ENCODE results near the gene ATP2B2. TPM values are rescaled to one million over a fixed set of nuclear protein-coding genes. Genes with fewer than 3 reads are reported as not detected.

ATP2B2 gene
- total and polyA plus RNA-seq, 2 of the 8 experiments (the other 6 are each of a cell fraction or from before 2014, with no cell fraction given), result 0.14 to 1.2 TPM

- no peak overlapping the region for H3K18ac ChIP-seq (ENCODE audit: extremely low read depth, low read length)
- H2BK20ac ChIP-seq (ENCODE audit: low read length), result no peak overlapping the region; the same call in 1 of the 2 replicates
- 0 out of 2 replicates have a peak overlapping the region, but pooled peaks have one; percentile 17 for H2BK12ac ChIP-seq (ENCODE audit: low read depth, low read length)
- H3K23me2 ChIP-seq (ENCODE audit: low read depth, low read length), result no peaks in the 10 kb centered on the region
- ChIA-PET CTCF (ENCODE audit: partially characterized antibody) (interaction anchor here (0.6 to 5.1 kb wide), 46 partner anchors 8 to 498 kb away, joined by 3 to 46 read pairs (median 4); no protein-coding TSS in a partner anchor), POLR2A (ENCODE audit: partially characterized antibody) (interaction anchor here (1.8 kb wide), 1 partner anchor 22 kb away, joined by 5 read pairs; no protein-coding TSS in a partner anchor)
- H3K4me2 ChIP-seq (ENCODE audit: insufficient read depth in 1 of 2, low read depth in 2 of 2, low read length in 2 of 2), result no peak overlapping the region
- no peaks in the 10 kb centered on the region for H3K36me3 ChIP-seq (ENCODE audit: control insufficient read depth in 2 of 4, insufficient read depth in 4 of 4, low read length in 3 of 4)
- H4K20me1 ChIP-seq (replicated peaks in 1 of 2; ENCODE audit: control insufficient read depth in 1 of 2, insufficient read depth in 2 of 2, low read length in 2 of 2), result no peaks in the 10 kb centered on the region
- WGBS, 2 experiments (ENCODE audit: extremely low coverage in 1 of 2, insufficient coverage in 1 of 2, insufficient read length in 1 of 2, insufficient replicate concordance in 2 of 2, low coverage in 1 of 2, low lambda C conversion rate in 2 of 2, missing lambda C conversion rate in 1 of 2), result 54% methylated on average over 9 of the region's 9 CpGs; no CpG with 5 or more reads in 1 of the 2 experiments
- H3K23ac ChIP-seq (ENCODE audit: insufficient read length), result no peak overlapping the region
- DNase-seq (ENCODE audit: low read depth in 1 of 2, low spot score in 2 of 2), result peak; percentile 33 to 85
- H3K4ac ChIP-seq (replicated peaks; ENCODE audit: insufficient read length, low read depth, low read length), result no peak overlapping the region
- no peak overlapping the region for H4K5ac ChIP-seq (ENCODE audit: insufficient read length, low read depth, low read length)
- H2BK15ac ChIP-seq (ENCODE audit: low read length), result no peak overlapping the region
- no peak overlapping the region for H2AK5ac ChIP-seq (ENCODE audit: low read depth, low read length)
- H3K27me3 ChIP-seq (replicated peaks in 1 of 4; ENCODE audit: control insufficient read depth in 3 of 4, extremely low read depth in 1 of 4, insufficient read depth in 3 of 4, low read length in 3 of 4), result no peaks in the 10 kb centered on the region
- H2BK5ac ChIP-seq (ENCODE audit: low read depth, low read length), result peak overlapping the region; percentile 44; the same call in 1 of the 2 replicates
- no peak overlapping the region; the same call in 1 of the 2 replicates for H2AFZ ChIP-seq (ENCODE audit: low read length)
- H3K4me3 ChIP-seq (ENCODE audit: extremely low read depth in 1 of 4, insufficient read depth in 2 of 4, low read depth in 3 of 4, low read length in 4 of 4), result no peak overlapping the region
- no peak for TF ChIP-seq HDAC2 (IDR thresholded peaks at IDR 0.05; ENCODE audit: borderline replicate concordance in 1 of 2, low read depth in 2 of 2, low read length in 2 of 2)
- peak in 2 of 3 experiments; percentile 87 to 90; a peak in 3 of 4 replicates for TF ChIP-seq CTCF (IDR thresholded peaks at IDR 0.05; ENCODE audit: control extremely low read depth in 1 of 3, insufficient read depth in 1 of 3, low read depth in 1 of 3, low read length in 3 of 3)
- TF ChIP-seq SIN3A (conservative IDR thresholded peaks at IDR 0.05 in 1 of 2, IDR thresholded peaks at IDR 0.05 in 1 of 2; ENCODE audit: low read depth in 1 of 2, low read length in 2 of 2), result 0 out of 4 replicates have a peak, but pooled peaks of 1 of the 2 experiments have one; percentile 33
- peak; percentile 90 to 91 for TF ChIP-seq RAD21 (IDR thresholded peaks at IDR 0.05 in 1 of 2, conservative IDR thresholded peaks at IDR 0.05 in 1 of 2; ENCODE audit: low read depth in 2 of 2, low read length in 2 of 2)
- H3K9ac ChIP-seq (replicated peaks in 1 of 4; ENCODE audit: extremely low read depth in 1 of 4, low read depth in 3 of 4, low read length in 3 of 4), result no peak overlapping the region
- H3K14ac ChIP-seq (ENCODE audit: insufficient read length), result no peak overlapping the region
- H4K8ac ChIP-seq (ENCODE audit: extremely low read depth, insufficient read depth, low read length), result peak overlapping the region; percentile 36
- no peak overlapping the region for H3K27ac ChIP-seq (ENCODE audit: low read depth, low read length)
- H4K91ac ChIP-seq (replicated peaks; ENCODE audit: insufficient read length, low read length), result no peak overlapping the region
- no peaks in the 10 kb centered on the region for H3K9me3 ChIP-seq (ENCODE audit: insufficient read depth in 2 of 2, low read depth in 1 of 2, low read length in 1 of 2)
- peaks cover 0 to 2% (median 0%) of the 10 kb centered on the region in 4 experiments; a peak in 1 of 7 replicates for H3K4me1 ChIP-seq (replicated peaks in 1 of 4; ENCODE audit: control insufficient read depth in 3 of 4, insufficient read depth in 4 of 4, low read length in 3 of 4)
- no peak overlapping the region for H2BK120ac ChIP-seq (replicated peaks; ENCODE audit: low read depth, low read length)
- H3K79me1 ChIP-seq (ENCODE audit: low read depth, low read length), result no peaks in the 10 kb centered on the region
- no peaks in the 10 kb centered on the region for H3K79me2 ChIP-seq (ENCODE audit: control insufficient read depth in 1 of 2, insufficient read depth in 2 of 2, low read length in 2 of 2)
- no peak overlapping the region for H3K56ac ChIP-seq (replicated peaks; ENCODE audit: insufficient read length, low read depth, low read length)
- FAIRE-seq, result peak; percentile 36
Observed at GRCh38 chr3:10344147-10344943, 161.0 kb downstream of the ATP2B2 start.

Data from H1 (cell line).